Stimulated activated CD8-positive, alpha-beta memory T cell treated with anti-CD3 and anti-CD28 coated beads, Interleukin-12 subunit alpha, Interleukin-12 subunit beta, amount 100 ng/mL, for 24 hours (primary cell): ENCODE results near the gene ZBTB20.

Experiments used
- DNase-seq: peaks from one replicate; pipeline ENCODE4 v3.0.0-alpha.2; 2020; ENCODE audit errors: extremely low read depth

Gene ZBTB20

DNA sequence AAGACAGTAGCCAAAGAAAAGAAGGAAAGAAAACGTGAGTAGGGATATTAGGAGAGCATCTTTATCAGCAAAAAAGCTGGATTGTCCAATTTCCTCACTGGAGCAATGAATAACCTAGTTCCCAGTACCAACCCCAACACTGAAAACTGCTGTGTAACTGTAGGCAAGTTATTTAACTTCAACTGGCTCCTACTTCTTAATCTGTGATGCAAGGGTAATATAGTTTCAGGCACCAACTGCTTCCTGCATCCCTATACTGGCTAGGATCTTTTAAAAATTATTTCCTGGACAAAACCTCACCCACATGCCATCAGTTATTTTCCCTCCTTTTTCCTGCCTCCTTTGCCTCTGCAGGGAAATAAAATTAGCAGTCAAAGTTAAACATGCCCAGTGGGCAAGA, 59.6 kb downstream of the ZBTB20 start:
- no peak for DNase-seq

DNA sequence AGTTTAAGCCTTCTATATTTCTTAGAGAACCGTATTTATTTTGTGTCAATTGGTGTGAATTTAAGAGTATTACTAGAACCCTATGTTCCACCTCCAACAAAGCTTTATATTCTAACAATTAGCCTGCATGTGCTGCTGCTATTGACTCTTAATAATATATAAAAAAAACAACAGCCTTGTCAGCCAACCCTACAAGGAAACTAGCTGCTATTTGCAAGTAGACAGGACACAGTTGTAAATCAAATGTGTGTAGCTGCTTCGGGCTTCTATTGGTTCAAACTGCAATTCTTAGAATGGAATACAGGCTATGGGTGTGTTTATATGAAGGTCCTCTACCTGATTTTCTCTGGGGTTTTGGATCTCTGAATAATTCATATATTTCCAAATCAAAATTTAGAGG, 60.7 kb downstream of the ZBTB20 start:
- DNase-seq, result no peak

GRCh38 chr3:115085197-115085865, 61.8 kb downstream of the ZBTB20 start:
- no peak for DNase-seq

GRCh38 chr3:115084686-115085085, 62.4 kb downstream of the ZBTB20 start:
- no peak for DNase-seq

DNA sequence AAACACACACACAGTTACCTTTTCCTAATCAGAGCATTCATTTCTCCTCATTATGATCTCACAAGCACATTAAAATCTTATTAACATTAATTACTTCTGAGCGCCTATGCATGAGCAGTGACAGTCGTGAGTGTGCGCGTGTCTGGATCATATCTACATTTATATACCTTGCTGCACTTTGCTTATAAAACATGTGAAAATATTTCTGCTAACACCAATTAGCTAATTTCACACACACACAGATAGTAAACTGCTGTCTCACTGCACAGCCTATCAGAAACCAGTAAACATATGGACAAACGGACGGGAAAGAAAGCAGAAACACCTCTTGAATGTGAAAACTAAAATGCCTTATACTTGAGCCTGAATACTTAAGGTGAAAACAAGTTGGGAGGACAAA, 64.8 kb downstream of the ZBTB20 start:
- no peak for DNase-seq

DNA sequence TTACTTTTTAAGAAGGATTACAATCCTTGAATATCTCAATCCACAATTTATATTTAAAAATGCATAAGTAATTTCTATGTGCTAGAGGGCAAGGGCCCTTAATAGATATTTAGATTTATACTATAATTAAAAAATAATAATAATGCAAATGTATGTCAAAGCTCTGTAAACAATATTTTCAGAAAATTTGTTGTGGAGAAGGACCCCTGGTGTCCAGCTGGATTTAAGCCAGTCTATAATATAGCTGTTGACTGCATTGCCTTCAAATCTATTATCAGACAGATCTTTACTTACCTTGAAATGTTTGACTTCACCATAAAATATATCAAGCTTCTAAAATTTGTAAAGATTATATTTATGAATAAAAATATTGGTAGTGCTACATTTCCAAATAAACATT, 65.6 kb downstream of the ZBTB20 start:
- DNase-seq, result no peak

DNA sequence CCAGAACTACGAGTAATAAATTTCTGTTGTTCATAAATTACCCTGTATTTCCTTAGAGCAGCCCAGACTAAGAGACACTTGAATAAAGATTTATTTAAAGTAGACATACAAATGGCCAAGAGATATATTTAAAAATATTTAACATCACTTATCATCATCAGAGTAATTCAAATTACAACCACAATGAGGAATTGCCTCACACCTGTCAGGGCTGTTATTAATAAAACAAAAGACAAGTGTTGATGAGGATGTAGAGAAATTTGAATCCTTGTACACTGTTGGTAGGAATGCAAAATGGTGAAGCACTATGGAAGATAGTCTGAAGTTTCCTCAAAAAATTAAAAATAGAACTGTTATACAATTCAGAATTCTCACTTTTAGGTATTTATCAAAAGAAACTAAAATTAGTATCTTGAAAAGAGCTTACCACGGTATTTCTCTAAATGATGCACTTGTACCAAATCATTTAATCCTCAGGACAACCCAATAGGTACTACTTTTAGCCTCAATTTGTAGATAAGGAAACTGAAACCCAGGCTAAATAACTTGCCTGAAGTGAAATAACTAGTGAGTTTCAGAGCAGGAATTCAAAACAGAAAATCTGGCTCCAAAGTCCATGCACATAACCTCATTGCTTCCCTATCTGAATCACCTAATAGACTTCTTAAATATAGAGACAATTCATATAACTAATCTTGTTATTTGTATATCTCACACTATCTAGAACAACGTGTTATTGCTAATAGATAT, 69.4 kb downstream of the ZBTB20 start:
- DNase-seq, result no peak

DNA sequence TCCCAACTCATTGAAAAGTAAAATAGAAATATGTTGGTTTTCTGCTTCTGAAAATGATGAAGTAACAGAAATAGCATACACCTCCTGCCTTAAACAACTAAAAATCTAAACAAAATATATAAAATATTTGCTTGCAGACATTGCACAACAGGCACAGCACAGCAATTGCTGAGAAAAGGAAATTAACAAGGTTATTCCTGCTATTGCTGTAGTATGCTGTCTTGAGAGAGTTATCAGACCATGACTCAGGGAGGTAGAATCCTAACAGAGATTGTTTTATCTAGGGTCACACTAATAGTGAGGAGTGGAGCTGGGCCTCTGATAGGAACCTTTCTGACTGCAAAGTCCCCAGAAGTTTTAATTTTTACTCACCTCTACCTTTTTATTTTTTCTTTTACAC, 72.6 kb downstream of the ZBTB20 start:
- DNase-seq, result no peak

DNA sequence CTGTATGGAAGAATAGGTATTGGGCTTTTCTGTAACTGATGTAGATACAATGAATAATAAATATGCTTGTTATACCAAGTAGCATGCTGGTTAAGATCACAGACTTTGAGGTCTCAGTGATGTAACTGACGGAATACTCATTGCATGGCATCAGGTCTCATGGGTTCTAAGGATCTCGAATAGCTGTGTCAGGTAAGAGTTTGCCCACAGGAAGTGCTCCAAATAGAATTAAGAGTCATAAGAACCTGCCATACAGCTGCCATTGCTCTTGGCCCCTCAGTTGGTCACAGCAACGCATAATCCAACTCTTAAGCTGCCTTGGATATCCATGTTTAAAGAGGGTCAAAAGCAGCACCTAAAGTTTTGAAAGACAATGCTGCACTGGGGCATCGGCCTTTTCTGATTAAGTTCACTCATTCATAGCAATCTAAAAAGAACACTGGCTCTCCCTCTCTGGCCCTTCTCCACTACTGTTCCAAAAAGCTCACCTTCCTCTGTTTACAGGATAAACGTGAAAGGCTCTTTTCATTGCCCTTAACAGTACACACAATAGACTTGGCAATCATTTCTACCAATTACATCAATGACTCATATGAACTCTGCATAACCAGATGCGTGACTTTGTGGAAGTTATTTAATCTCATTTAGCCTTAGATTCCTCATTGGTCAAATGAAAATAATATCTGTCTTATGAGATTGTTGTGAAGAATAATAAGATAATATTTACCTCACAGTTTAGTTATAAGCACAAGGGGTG, 74.6 kb downstream of the ZBTB20 start:
- no peak for DNase-seq

- no peak for DNase-seq
Observed at GRCh38 chr3:115071601-115072000, 75.5 kb downstream of the ZBTB20 start.

GRCh38 chr3:115071166-115071565, 75.9 kb downstream of the ZBTB20 start:
- no peak for DNase-seq

- no peak for DNase-seq
Observed at GRCh38 chr3:115068799-115069198, 78.3 kb downstream of the ZBTB20 start.

- DNase-seq, result no peak
Observed at GRCh38 chr3:115062412-115062956, 84.6 kb downstream of the ZBTB20 start.

DNA sequence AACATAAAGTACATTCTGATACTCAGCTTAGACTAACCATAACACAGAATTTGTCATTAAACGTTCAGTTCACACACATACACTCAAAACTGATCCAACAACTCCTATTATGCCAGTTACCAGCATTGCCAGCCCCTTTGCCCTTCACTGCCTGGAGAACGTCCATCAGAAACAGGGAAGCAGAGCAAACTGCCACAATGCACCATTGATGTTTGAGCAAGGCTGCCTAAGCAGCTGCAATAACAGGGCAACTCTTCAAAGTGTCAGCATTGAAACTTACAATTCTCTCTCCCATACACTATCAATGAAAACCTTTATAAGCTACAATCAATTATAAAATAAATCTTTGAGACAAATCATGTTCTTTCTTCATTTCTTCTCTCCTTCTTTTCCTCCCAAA, 85.1 kb downstream of the ZBTB20 start:
- no peak for DNase-seq

GRCh38 chr3:115052906-115053305, 94.2 kb downstream of the ZBTB20 start:
- no peak for DNase-seq

DNA sequence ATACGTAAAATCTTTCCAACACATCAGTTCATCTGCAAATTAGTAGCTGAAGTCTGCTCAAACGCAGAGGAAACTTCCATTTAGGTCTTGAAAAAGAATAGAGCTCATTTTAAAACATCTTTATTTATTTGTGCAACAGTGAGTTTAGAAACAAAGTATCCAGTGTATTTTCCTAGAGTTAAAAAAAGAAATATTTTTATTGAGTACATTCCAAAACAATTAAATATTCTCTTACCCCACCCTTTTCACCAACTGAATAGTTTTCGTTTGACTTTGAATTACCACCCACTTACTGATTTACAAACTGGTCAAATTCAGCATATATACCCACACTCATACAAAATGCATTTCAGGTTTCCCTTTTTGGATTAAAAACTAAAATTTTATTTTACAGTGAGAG, 104.7 kb downstream of the ZBTB20 start:
- DNase-seq, result no peak

- no peak for DNase-seq
Observed at GRCh38 chr3:115040673-115041286, 106.3 kb downstream of the ZBTB20 start.

- no peak for DNase-seq
Observed at GRCh38 chr3:115040246-115040645, 106.8 kb downstream of the ZBTB20 start.

- DNase-seq, result no peak
Observed at GRCh38 chr3:115038817-115039216, 108.3 kb downstream of the ZBTB20 start.

- no peak for DNase-seq
Observed at GRCh38 chr3:115022835-115023398, 124.2 kb downstream of the ZBTB20 start.

DNA sequence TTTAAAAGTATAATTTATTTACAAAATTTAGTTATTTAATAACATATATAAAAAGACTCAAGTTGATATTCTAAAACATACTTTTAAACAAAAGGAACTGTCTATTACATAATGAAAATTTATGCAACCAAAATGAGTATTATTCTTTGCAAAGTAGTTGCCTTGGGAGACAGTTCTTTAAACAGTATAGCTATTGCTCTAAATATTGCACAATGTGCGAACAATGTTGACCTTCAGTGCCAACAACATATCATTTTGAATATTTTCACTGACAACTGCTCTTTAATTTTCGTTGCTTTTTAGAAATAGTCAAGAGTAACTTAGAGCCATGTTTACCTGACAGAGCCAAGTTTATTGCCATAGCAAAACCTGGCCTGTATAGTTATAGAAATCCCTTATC, 124.9 kb downstream of the ZBTB20 start:
- no peak for DNase-seq

- DNase-seq, result no peak
Observed at GRCh38 chr3:115021061-115021460, 126.0 kb downstream of the ZBTB20 start.
